ENCODE data around the gene TPRX2.

GRCh38 chr19:47820410-47820809 is 38.6 kb upstream of the TPRX2 start:
- TF ChIP-seq, protein P1, sequence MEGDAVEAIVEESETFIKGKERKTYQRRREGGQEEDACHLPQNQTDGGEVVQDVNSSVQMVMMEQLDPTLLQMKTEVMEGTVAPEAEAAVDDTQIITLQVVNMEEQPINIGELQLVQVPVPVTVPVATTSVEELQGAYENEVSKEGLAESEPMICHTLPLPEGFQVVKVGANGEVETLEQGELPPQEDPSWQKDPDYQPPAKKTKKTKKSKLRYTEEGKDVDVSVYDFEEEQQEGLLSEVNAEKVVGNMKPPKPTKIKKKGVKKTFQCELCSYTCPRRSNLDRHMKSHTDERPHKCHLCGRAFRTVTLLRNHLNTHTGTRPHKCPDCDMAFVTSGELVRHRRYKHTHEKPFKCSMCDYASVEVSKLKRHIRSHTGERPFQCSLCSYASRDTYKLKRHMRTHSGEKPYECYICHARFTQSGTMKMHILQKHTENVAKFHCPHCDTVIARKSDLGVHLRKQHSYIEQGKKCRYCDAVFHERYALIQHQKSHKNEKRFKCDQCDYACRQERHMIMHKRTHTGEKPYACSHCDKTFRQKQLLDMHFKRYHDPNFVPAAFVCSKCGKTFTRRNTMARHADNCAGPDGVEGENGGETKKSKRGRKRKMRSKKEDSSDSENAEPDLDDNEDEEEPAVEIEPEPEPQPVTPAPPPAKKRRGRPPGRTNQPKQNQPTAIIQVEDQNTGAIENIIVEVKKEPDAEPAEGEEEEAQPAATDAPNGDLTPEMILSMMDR (IDR thresholded peaks at IDR 0.05) = no peak
- TF ChIP-seq POLR2A (IDR thresholded peaks at IDR 0.05) = no peak
